ENCODE data around the gene FHIT.

The FHIT gene

GRCh38 chr3:60178931-60179653 is 1072.2 kb downstream of the FHIT start:
- no peak for DNase-seq

DNA sequence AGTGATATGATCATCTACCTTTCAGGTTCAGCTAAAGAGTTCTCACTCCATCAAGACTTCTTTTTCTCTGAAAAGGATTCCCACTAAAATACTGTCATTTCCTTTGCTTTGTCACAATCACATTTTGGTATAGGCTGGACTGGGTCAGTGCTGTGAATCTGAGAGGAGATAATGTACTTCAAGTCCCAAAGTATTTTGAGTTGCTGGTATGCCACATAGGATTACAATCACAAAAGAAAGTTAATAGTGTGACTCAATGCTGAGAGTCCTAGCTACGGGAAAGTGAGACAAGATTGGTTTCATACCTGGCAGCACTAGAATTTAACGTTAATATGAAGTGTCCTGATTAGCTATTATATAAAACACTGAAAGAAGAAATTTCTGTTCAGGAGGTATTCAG is 1073.5 kb downstream of the FHIT start:
- DNase-seq, result no peak

- DNase-seq, result no peak
Measured at GRCh38 chr3:60176614-60177013, 1074.6 kb downstream of the FHIT start.

GRCh38 chr3:60175680-60176079 is 1075.6 kb downstream of the FHIT start:
- DNase-seq, result no peak

- DNase-seq, result no peak
Measured at GRCh38 chr3:60169755-60170154, 1081.5 kb downstream of the FHIT start.

GRCh38 chr3:60167186-60167585 is 1084.1 kb downstream of the FHIT start:
- DNase-seq, result peak; percentile 1

- DNase-seq, result no peak
Measured at GRCh38 chr3:60160822-60161748, 1090.2 kb downstream of the FHIT start.

- DNase-seq, result no peak
Measured at GRCh38 chr3:60160111-60160821, 1091.0 kb downstream of the FHIT start.

DNA sequence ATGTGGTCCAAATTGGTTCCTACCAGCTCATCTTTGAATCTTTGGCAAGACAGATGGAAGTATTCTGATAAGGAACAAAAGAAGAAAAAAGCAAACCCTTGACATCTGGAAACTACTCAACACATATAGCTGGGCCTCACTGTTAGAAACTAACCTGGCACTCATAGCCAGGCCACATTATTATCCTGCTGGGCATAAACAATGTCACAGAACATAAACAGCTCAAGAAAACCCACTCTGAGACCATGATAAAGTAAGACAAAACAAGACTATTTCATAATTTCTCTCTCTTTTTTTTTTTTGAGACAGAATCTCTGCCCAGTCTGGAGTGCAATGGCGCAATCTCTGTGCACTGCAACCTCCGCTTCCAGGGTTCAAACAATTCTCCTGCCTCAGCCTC is 1093.2 kb downstream of the FHIT start:
- DNase-seq, result no peak

- DNase-seq, result no peak
Measured at GRCh38 chr3:60154011-60154410, 1097.2 kb downstream of the FHIT start.

DNA sequence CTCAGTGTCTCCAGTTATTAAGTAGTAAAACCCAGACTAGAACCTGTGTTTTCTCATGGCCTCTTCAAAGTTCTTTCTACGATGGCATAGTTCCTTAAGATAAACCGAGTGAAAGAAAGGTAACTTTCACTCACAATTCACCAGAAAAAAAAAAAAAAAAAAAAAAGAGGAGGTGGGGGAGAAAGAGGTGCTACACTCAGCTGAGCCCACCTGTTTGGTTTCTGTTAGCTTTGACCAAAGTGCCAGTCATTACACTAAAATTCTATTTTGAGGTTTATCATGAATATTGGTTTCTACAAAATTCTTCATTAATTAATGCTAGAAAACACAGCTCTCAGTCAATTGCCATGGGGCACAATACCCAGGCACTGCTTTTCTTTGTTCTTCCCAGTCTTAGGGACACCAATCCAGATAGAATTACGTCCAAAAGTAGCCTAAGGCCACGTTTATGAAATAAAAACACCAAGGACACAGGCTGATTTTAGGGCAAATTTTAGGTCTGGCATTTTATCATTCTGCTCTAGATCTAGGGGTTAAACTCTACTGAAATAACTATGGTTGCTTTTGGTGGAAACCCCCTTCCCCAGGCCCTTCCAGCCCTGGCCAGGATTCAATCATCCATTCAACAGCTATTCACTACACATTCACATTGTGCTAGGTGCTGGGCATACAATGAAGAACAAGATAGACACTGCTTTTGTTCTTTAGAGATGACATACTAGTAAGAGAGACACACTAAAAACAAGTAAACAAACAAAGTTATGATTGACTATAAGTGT is 1097.8 kb downstream of the FHIT start:
- DNase-seq, result no peak

GRCh38 chr3:60149501-60149900 is 1101.8 kb downstream of the FHIT start:
- DNase-seq, result no peak

DNA sequence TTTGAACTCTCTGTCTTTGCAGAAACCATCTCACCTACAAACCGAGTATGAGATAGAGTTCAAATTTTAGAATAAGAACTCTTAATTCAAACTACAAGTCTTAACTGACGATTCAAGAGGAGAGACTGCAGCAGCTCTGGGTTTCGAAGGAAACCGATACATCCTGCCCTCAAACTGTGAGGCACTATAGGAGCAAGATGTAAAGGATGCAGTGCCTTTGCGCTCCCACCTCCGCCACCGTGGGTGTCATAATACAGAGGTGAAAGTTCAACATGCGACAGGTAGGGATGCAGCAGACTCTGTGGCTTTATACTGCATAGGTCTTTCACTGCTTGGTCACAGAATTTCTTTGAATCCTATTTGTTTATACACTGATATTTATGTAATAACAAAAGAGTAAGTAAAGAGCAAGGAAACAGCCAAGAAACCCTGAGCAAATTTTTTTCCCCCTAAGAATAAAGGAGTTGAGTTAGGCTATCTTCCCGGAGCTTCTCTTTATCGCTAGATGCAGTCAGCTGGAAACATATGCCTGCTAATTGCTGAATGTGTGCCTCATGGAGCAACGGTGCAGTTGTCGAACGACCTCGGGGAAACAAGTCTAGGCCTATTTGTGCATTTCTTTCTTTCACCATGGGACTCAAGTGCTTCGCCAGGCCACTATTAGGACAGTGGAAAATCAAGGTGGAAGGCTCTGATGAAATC is 1103.9 kb downstream of the FHIT start:
- no peak for DNase-seq

GRCh38 chr3:60146121-60146520 is 1105.1 kb downstream of the FHIT start:
- no peak for DNase-seq

GRCh38 chr3:60144071-60144470 is 1107.2 kb downstream of the FHIT start:
- no peak for DNase-seq

- no peak for DNase-seq
Measured at GRCh38 chr3:60142009-60142408, 1109.2 kb downstream of the FHIT start.

- no peak for DNase-seq
Measured at GRCh38 chr3:60140160-60140559, 1111.1 kb downstream of the FHIT start.

DNA sequence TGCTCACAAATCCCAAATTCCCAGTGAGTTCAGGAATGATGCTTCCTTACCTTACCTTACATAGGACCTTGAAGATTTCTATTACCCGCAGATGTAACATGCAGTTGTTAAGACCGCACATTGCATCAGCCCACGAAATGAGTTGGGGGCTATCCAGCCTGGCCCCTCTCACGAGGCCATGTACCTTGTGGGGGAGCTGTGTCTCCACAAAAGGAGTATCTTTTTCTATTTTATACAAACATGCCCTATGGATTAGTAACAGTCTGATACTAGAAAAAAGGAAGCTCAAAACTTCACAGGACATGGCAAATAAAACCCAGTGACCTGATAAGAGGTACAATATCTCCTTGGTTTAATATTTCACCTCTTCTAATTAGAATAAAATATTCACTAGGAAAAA is 1114.7 kb downstream of the FHIT start:
- no peak for DNase-seq

DNA sequence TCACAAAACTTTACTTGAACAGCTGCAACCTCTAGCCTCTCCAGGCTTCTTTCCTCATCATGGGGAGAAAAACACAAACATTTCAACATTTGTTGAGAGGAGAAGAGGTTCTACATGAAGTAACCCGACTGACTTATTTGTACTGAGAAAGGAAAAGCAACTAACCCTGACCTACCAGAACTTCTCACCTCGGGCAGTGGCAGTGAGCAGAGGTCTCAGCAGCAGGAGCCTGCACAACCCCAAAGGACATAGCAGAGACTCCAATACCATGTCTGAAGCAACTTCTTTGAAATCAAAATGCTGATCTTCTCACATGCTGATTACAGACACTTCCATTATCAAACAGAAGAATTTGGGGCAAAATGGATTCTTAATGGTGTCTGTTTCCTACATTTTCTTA is 1115.8 kb downstream of the FHIT start:
- no peak for DNase-seq

GRCh38 chr3:60133269-60134162 is 1117.7 kb downstream of the FHIT start:
- DNase-seq, result no peak

GRCh38 chr3:60131618-60132017 is 1119.6 kb downstream of the FHIT start:
- DNase-seq, result no peak

Data from NCI-H510A treated with DMSO at 0.1 percent for 48 hours (cell line).